ENCODE data around the gene IPO4. TPM values are rescaled to one million over a fixed set of nuclear protein-coding genes. Genes with fewer than 3 reads are reported as not detected.
"Not testable (repeated sequence)": the region's sequence is repeated elsewhere in the genome, so short reads cannot be mapped to it uniquely, and the experiment has no call there.

IPO4 gene, protein sequence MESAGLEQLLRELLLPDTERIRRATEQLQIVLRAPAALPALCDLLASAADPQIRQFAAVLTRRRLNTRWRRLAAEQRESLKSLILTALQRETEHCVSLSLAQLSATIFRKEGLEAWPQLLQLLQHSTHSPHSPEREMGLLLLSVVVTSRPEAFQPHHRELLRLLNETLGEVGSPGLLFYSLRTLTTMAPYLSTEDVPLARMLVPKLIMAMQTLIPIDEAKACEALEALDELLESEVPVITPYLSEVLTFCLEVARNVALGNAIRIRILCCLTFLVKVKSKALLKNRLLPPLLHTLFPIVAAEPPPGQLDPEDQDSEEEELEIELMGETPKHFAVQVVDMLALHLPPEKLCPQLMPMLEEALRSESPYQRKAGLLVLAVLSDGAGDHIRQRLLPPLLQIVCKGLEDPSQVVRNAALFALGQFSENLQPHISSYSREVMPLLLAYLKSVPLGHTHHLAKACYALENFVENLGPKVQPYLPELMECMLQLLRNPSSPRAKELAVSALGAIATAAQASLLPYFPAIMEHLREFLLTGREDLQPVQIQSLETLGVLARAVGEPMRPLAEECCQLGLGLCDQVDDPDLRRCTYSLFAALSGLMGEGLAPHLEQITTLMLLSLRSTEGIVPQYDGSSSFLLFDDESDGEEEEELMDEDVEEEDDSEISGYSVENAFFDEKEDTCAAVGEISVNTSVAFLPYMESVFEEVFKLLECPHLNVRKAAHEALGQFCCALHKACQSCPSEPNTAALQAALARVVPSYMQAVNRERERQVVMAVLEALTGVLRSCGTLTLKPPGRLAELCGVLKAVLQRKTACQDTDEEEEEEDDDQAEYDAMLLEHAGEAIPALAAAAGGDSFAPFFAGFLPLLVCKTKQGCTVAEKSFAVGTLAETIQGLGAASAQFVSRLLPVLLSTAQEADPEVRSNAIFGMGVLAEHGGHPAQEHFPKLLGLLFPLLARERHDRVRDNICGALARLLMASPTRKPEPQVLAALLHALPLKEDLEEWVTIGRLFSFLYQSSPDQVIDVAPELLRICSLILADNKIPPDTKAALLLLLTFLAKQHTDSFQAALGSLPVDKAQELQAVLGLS
- 28.8 and 60.6 TPM in 2 replicates for total RNA-seq

DNA sequence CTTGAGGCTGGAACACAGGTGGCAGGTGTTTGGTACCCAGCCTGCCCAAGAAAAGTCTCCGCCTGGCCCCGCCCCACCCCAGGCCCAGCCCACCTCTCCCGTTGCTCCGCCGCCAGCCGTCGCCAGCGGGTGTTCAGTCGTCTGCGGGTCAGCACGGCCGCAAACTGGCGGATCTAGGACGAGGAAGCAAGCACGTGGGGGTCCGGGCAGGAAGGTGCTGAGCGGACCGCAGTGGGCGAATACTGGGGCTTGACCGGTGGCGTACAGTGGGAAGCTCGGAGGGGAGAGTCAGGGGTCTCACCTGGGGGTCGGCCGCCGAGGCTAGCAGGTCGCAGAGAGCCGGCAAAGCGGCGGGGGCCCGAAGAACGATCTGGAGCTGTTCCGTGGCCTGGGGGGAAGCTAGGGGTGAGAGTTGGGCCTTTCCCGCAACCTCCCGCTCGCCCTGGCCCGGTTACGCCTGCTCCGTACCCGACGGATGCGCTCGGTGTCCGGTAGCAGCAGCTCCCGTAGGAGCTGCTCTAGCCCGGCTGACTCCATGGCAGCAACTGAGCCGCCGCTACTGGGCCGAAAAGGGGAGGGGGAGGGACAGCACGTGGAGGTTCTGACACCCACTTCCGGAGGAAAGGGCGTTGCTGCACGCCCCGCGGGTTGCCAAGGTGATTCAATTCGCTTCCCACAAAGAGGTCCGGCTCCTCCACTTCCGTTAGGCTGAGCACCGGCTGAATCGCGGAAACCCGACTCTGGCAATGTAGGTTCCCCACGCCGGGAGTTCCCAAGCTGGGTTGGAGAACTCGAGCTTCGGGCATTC, at the start of gene IPO4:
Gene IPO4, minus strand, starts transcription at position 566 of the 808 bp plus-strand sequence. Its CDS starts 29 bp downstream, at position 537.
- DNase-seq = peak; percentile 99

- no peak for DNase-seq
These were observed 49.5 kb upstream of the IPO4 start for GRCh38 chr14:24238123-24238522.

GRCh38 chr14:24237463-24237955, 48.9 kb upstream of the IPO4 start:
- DNase-seq = no peak

- no peak for DNase-seq
These were observed 48.3 kb upstream of the IPO4 start for GRCh38 chr14:24236689-24237462.

DNA sequence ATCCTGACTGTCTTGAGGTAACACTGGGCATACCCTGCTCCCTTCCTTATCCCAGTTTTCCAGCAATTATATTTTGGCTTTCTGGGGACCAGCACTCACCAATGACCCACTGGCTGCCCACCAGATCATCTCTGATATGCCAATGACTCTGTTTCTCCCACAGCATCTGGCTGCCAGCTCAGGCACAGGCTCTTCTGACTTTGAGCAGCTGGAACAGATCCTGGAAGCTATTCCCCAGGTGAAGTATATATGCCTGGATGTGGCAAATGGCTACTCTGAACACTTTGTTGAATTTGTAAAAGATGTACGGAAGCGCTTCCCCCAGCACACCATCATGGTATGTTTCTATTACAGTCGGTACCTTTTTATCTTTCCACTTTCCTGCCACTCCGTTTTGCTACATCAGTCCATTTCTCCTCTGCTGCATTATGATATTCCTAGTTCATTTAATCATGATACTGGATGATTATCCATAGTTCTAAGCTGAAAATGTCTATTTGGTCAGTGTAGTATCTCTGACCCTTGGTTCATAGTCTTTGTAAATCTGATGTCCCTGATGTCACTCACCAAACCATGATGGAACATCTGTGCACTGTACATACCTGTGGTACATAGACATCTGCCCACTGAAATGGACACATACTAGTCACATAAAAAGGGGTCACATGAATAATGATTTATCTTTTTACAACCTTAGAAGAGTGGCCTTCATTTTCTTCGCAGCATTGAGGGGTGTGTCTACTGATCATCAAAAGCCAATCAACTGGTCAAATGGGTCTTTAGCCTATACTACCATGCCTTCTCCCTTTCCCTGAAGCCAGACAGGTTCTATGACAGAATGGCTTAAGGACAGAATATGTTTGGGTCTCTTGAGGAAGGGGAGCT, 47.4 kb upstream of the IPO4 start:
- DNase-seq = no peak

DNA sequence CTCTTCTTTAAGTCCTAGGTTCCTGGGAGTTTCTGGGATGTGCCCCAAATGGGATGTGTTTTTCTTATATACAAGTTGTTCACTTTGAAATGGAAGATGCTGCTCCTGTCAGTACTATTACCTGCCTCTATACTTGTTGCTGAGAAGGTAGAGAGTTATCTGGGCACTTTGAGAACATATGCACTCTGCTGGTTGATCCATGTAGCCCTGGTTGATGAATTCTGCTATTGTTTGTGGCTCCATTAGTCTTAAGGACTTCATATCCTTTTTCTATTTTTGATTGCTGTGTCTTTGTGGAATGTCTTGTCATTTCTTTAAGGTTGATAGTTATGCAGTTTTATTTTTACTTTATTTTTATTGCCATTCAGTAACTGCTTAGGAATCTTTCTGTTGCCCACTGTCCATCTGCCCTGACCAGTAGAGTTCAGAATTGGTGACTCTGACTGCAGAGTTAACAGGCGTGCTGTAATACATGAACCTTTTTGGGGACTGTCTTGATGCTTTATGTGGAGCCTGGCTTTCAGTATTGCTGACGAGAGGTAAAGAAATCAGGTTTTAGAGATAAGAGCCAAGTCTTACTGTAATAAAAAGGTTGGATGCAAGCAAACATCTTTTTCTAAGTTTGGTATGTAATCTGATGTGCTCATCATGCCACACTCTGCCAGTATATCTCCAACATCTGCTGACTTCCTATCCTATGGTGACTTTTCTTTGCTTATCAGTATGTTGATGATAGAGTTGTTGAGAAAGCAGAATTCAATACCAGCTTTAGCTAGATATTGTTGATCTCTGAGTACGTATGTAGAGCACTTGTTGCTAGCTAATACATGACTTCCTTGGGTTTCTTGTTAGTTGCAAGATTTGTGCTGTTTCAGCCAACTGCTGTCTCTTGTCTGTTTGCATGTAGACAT, 45.7 kb upstream of the IPO4 start:
- peak; percentile 20 for DNase-seq

GRCh38 chr14:24233538-24233866, 44.9 kb upstream of the IPO4 start:
- peak; percentile 36 for DNase-seq

DNA sequence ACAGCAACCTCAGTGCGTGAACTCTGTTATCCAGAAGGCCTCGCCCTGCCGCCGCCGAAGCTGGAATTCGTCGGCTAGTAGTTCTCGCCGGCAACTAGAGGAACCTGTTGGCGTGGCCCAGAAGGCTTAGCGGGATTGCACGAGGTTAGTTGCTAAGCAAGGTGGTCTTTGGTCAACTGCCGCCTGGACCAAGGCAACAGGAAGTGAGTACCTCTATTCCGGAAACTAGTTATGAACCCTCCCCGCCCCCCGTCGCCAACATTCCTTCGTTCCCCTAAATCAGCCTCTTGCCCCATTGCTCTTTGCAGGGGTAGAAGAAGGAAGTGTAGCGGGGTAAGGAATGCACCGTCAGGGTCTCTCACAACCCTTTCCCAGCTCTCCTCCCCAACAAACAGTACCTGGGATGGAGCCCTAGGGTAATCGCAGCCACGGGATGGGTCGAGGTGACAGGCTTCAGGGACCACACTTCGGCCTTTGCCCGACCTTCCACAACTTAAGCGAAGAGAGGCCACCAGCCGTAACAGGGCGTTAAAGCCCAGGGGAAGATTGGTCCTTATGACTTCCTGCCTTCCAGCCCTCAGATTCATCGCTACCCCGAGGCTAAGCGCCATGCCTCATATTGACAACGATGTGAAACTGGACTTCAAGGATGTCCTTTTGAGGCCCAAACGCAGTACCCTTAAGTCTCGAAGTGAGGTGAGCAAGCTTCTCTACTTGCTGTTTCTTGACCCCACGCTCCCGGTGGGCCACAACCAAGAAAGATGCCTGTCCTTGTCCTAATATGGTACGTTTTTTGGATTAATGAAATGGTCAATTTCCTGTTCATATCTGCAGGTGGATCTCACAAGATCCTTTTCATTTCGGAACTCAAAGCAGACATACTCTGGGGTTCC, 44.3 kb upstream of the IPO4 start, which contains the start of gene GMPR2:
Gene GMPR2, plus strand, starts transcription at position 285 of the 893 bp plus-strand sequence. Its CDS starts 325 bp downstream, at position 610.
- peak; percentile 45 for DNase-seq

DNA sequence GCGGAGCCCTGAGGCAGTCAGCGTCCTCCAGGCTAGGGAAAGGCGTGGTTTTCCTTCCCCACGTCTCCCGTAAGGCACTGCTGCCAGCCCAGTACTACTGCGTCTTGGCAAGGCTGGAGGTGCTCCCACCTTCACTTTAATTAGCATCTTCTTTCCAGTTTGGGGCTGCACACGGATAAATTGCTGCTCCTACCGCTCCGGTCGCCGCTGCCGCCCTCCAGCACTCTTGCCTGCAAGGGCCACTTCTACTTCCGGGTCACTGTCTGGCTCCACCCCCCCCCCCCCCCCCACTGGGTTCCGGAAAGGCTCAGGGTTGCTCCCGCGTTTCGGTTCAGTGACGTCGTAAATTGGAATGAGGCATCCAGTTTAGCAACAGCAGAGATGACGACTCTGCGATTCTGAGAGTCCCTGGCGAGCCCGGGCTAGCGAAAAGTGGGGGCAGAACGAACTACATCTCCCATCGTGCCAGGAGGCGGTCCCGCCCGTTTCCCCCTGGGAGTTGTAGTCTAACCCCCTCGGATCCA, 43.6 kb upstream of the IPO4 start, which contains the start of gene NEDD8:
Gene NEDD8, minus strand, starts transcription at position 247 of the 524 bp plus-strand sequence. Its CDS starts 100 bp downstream, at position 147.
- DNase-seq = peak; percentile 97

DNA sequence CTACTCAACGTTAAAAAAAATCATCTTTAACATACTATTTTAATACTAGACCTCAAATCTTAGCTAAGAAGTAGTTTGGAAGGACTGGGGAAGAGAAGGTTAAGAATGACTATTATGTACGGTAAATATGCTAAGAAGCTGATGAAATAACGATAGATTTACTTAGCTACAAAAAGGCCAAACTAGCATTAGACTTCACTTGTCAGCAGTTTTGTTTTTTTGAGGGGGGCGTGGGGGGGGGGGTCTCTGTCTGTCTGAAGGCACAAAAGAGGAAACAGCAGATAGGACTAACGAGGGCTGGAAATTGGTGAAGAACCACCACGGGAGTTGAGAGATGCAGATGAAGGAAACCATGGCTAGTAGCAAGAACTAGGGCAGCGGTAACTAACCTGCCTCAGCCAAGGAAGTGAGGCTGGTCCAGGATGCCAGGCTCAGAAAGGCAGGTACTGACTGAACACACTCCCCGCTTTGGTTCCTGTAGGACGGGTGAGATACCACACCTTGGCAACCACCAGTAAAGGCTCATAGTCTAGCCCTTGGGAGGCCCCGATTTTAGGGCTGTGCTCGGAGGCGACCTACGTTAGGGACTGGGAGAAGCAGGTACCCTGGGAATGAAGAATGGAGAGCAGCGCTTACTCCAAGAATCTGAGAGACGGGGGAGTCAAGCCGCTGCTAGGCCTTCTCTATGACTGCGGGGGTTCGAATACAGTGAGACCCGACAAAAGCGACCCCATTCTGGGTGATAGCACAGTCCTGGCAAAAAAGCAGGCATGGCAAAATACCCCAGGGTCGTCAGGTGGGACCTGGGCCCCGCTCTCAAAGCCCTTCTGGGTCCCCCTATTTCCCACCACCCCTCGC, 42.9 kb upstream of the IPO4 start:
- peak; percentile 40 for DNase-seq

GRCh38 chr14:24228902-24229301, 40.3 kb upstream of the IPO4 start:
- no peak for DNase-seq

DNA sequence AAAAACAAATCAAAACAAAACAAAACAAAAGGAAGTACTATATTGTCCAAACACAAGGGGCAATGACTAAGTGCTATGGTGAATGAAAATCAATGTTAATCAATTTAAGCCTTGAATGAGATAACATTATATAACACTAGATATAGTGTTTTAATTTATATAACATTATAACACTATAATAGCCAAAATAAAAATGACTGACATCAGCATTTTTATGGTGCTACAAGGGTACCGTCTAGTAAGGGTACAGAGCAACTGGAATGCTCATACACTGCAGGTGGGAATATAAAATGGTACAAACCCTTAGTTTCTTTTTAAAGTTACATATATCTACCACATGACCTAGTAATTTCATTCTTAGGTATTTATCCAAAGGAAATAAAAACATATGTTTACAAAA, 37.9 kb upstream of the IPO4 start:
- DNase-seq = no peak

DNA sequence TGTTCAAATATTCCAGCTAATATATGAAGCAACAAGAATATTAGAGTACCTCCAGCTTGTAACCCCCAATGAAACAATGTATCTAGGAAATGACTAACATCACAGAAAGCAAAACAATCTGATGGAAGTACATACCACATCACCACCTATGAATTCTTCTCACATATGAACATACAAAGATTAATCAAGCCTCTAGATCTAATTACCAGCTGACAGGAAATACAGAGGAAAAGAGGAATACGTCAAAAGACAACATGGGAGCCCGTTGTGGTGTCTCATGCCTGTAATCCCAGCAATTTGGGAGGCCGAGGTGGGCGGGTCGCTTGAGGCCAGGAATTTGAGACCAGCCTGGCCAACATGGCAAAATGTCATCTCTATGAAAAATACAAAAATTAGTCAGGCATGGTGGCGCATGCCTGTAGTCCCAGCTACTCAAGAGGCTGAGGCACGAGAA, 36.0 kb upstream of the IPO4 start:
- peak; percentile 96 for DNase-seq

- DNase-seq = not testable (repeated sequence)
These were observed 34.4 kb upstream of the IPO4 start for GRCh38 chr14:24222987-24223386.

DNA sequence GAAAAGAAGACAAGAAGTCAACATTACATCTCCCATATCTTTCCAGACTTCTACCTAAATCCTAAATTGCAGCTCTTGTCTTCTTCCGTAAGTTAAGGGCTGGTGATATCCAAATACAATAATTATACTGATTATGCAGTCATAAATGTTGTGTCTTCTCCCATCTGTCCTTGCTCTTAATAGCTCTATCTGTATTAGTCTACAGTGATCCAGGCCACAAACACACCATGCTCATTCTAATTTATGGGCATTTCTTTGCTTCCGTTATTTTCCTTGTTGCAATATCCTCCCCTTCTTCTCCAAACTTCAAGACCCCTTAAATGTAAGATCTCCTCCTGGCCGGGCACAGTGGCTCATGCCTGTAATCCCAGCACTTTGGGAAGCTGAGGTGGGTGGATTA, 30.9 kb upstream of the IPO4 start:
- DNase-seq = no peak

DNA sequence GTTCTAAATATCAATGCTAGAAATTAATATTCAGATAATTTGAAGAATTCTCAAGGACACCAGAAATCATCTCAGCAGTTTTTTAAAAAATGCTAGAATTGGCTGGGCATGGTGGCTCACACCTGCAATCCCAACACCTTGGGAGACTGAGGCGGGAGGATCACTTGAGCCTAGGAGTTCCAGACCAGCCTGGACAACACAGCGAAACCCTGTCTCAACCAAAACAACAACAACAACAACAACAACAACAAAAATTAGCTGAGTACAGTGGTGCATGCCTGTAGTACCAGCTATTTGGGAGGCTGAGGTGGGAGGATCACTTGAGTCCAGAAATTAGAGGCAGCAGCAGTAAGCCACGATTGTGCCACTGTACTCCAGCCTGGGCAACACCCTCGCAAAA, 30.5 kb upstream of the IPO4 start:
- DNase-seq = no peak
